ENCODE measurements around the gene KCNQ1. TPM values are rescaled to one million over a fixed set of nuclear protein-coding genes. Genes with fewer than 3 reads are reported as not detected.

KCNQ1 gene
- polyA plus RNA-seq, 4 donors: 2.3 to 13.0 (median 10.0) TPM

GRCh38 chr11:2409611-2410468, 35.0 kb upstream of the KCNQ1 start:
- peak in 3 of 4 donors; percentile 47 to 63 (median 52) for DNase-seq (ENCODE audit: low read depth in 4 of 4, low spot score in 3 of 4)

GRCh38 chr11:2410616-2411015, 34.2 kb upstream of the KCNQ1 start:
- no peak for DNase-seq (ENCODE audit: low read depth in 4 of 4, low spot score in 3 of 4)

GRCh38 chr11:2411446-2412305, 33.1 kb upstream of the KCNQ1 start:
- DNase-seq (ENCODE audit: low read depth in 4 of 4, low spot score in 3 of 4): no peak

GRCh38 chr11:2412323-2412722, 32.5 kb upstream of the KCNQ1 start:
- DNase-seq (ENCODE audit: low read depth in 4 of 4, low spot score in 3 of 4): no peak

- DNase-seq (ENCODE audit: low read depth in 4 of 4, low spot score in 3 of 4): no peak
Measured at GRCh38 chr11:2413742-2414579, 30.8 kb upstream of the KCNQ1 start.

- no peak for DNase-seq (ENCODE audit: low read depth in 4 of 4, low spot score in 3 of 4)
Measured at GRCh38 chr11:2414616-2415015, 30.2 kb upstream of the KCNQ1 start.

- no peak for DNase-seq (ENCODE audit: low read depth in 4 of 4, low spot score in 3 of 4)
Measured at GRCh38 chr11:2415171-2415570, 29.6 kb upstream of the KCNQ1 start.

GRCh38 chr11:2415601-2416380, 29.0 kb upstream of the KCNQ1 start:
- DNase-seq (ENCODE audit: low read depth in 4 of 4, low spot score in 3 of 4): no peak

GRCh38 chr11:2416765-2417164, 28.0 kb upstream of the KCNQ1 start:
- DNase-seq (ENCODE audit: low read depth in 4 of 4, low spot score in 3 of 4): no peak

GRCh38 chr11:2417856-2418692, 26.7 kb upstream of the KCNQ1 start:
- DNase-seq (ENCODE audit: low read depth in 4 of 4, low spot score in 3 of 4): no peak

GRCh38 chr11:2418693-2419360, 26.0 kb upstream of the KCNQ1 start:
- no peak for DNase-seq (ENCODE audit: low read depth in 4 of 4, low spot score in 3 of 4)

- DNase-seq (ENCODE audit: low read depth in 4 of 4, low spot score in 3 of 4): peak; percentile 61 to 73 (median 63)
Measured at GRCh38 chr11:2419638-2420501, 24.9 kb upstream of the KCNQ1 start.

- DNase-seq (ENCODE audit: low read depth in 4 of 4, low spot score in 3 of 4): peak in 3 of 4 donors; percentile 60 to 69 (median 66)
Measured at GRCh38 chr11:2420502-2421225, 24.1 kb upstream of the KCNQ1 start.

- DNase-seq (ENCODE audit: low read depth in 4 of 4, low spot score in 3 of 4): no peak
Measured at GRCh38 chr11:2421226-2421994, 23.4 kb upstream of the KCNQ1 start.

GRCh38 chr11:2421996-2422395, 22.8 kb upstream of the KCNQ1 start:
- no peak for DNase-seq (ENCODE audit: low read depth in 4 of 4, low spot score in 3 of 4)
